H9 (cell line): ENCODE measurements around the gene GAR1. TPM values are rescaled to one million over a fixed set of nuclear protein-coding genes. Genes with fewer than 3 reads are reported as not detected.

ENCODE experiments used
- DNase-seq: peaks from one replicate; pipeline ENCODE4 v3.0.0-alpha.2; 2017
- H2AFZ ChIP-seq: one replicate; pipeline ENCODE4 v1.6.1; 2013; ENCODE audit warnings: mild to moderate bottlenecking, low read length, control low read depth, moderate library complexity
- H2AK5ac ChIP-seq: 2 replicates; pipeline ENCODE4 v1.6.1; 2013; ENCODE audit warnings: low read length, control low read depth, mixed read lengths; ENCODE audit not compliant: insufficient read length
- H2BK120ac ChIP-seq: one replicate; pipeline ENCODE4 v1.6.1; 2013; ENCODE audit warnings: low read depth, mild to moderate bottlenecking, low read length, control low read depth, inconsistent platforms; ENCODE audit not compliant: poor library complexity, severe bottlenecking
- H2BK12ac ChIP-seq: 2 replicates; pipeline ENCODE4 v1.6.1; 2013; ENCODE audit warnings: low read length, control low read depth, mixed read lengths, low read depth; ENCODE audit not compliant: insufficient read length
- H2BK15ac ChIP-seq: 2 replicates; pipeline ENCODE4 v1.6.1; 2013; ENCODE audit warnings: low read depth, low read length, control low read depth
- H2BK20ac ChIP-seq: one replicate; pipeline ENCODE4 v1.6.1; 2013; ENCODE audit warnings: low read depth, mild to moderate bottlenecking, low read length, control low read depth, inconsistent platforms; ENCODE audit not compliant: poor library complexity, severe bottlenecking
- H2BK5ac ChIP-seq: 2 replicates; pipeline ENCODE4 v1.6.1; 2013; ENCODE audit warnings: low read length, control low read depth, mixed read lengths; ENCODE audit not compliant: insufficient read length
- H3K14ac ChIP-seq: 2 replicates; pipeline ENCODE4 v1.6.1; 2013; ENCODE audit warnings: low read length, control low read depth; ENCODE audit not compliant: insufficient read depth
- H3K18ac ChIP-seq: 2 replicates; pipeline ENCODE4 v1.6.1; 2013; ENCODE audit warnings: low read depth, mild to moderate bottlenecking, mixed read lengths, low read length, control low read depth; ENCODE audit not compliant: insufficient read length
- H3K23ac ChIP-seq: 2 replicates; pipeline ENCODE4 v1.6.1; 2013; ENCODE audit warnings: low read length, control low read depth, mixed read lengths, low read depth; ENCODE audit not compliant: insufficient read length
- H3K23me2 ChIP-seq: 2 replicates; pipeline ENCODE4 v1.6.1; 2013; ENCODE audit warnings: low read depth, mild to moderate bottlenecking, mixed read lengths, low read length, control low read depth; ENCODE audit not compliant: insufficient read length, poor library complexity, severe bottlenecking
- H3K27ac ChIP-seq: 2 replicates; pipeline ENCODE4 v1.5.1; 2013; ENCODE audit warnings: low read length, control low read depth, mixed read lengths, low read depth; ENCODE audit not compliant: insufficient read length
- H3K27me3 ChIP-seq: 2 replicates; pipeline ENCODE4 v1.6.1; 2013; ENCODE audit warnings: low read length, control low read depth, inconsistent platforms; ENCODE audit not compliant: insufficient read depth
- H3K4ac ChIP-seq: 2 replicates; pipeline ENCODE4 v1.6.1; 2013; ENCODE audit warnings: low read depth, mild to moderate bottlenecking, control low read depth, inconsistent platforms, low read length, moderate library complexity
- H3K4me1 ChIP-seq: 2 replicates; pipeline ENCODE4 v1.6.1; 2013; ENCODE audit warnings: low read length, control low read depth, inconsistent platforms; ENCODE audit not compliant: insufficient read depth
- H3K4me2 ChIP-seq: 2 replicates; pipeline ENCODE4 v1.6.1; 2013; ENCODE audit warnings: low read length, control low read depth, mixed read lengths; ENCODE audit not compliant: insufficient read length, insufficient read depth
- H3K56ac ChIP-seq: 2 replicates; pipeline ENCODE4 v1.6.1; 2013; ENCODE audit warnings: low read depth, mild to moderate bottlenecking, mixed read lengths, low read length, control low read depth; ENCODE audit not compliant: insufficient read length
- H3K79me1 ChIP-seq: 2 replicates; pipeline ENCODE4 v1.6.1; 2013; ENCODE audit warnings: low read depth, mild to moderate bottlenecking, moderate library complexity, low read length, control low read depth, inconsistent platforms; ENCODE audit not compliant: insufficient read depth, poor library complexity, severe bottlenecking
- H3K79me2 ChIP-seq: 2 replicates; pipeline ENCODE4 v1.6.1; 2013; ENCODE audit warnings: low read length, control low read depth, inconsistent platforms; ENCODE audit not compliant: insufficient read depth
- H3K9ac ChIP-seq: 2 replicates; pipeline ENCODE4 v1.6.1; 2013; ENCODE audit warnings: low read length, control low read depth, mixed read lengths; ENCODE audit not compliant: insufficient read length; ENCODE audit errors: extremely low read depth
- H3K9me3 ChIP-seq: one replicate; pipeline ENCODE4 v1.6.1; 2013; ENCODE audit warnings: low read depth, low read length, inconsistent platforms; ENCODE audit not compliant: control insufficient read depth
- H3T11ph ChIP-seq: one replicate; pipeline ENCODE4 v1.6.1; 2013; ENCODE audit warnings: mild to moderate bottlenecking, low read length, control low read depth, inconsistent platforms
- H4K20me1 ChIP-seq: one replicate; pipeline ENCODE4 v1.6.1; 2013; ENCODE audit not compliant: control insufficient read depth, insufficient read length, insufficient read depth
- H4K5ac ChIP-seq: 2 replicates; pipeline ENCODE4 v1.6.1; 2013; ENCODE audit warnings: low read depth, mild to moderate bottlenecking, mixed read lengths, low read length, control low read depth; ENCODE audit not compliant: insufficient read length
- H4K8ac ChIP-seq: replicated peaks from 2 replicates; pipeline ENCODE4 v1.6.1; 2013; ENCODE audit warnings: low read length, control low read depth, mixed read lengths, low read depth; ENCODE audit not compliant: insufficient read length
- H4K91ac ChIP-seq: 2 replicates; pipeline ENCODE4 v1.6.1; 2013; ENCODE audit warnings: low read depth, mild to moderate bottlenecking, moderate library complexity, mixed read lengths, low read length, control low read depth; ENCODE audit not compliant: insufficient read length
- H3K27ac Mint-ChIP-seq, 3 experiments: 2 replicates in 2 of 3; 3 replicates in 1 of 3; pipeline ENCODE4 v1.8.0; 2020 to 2021; ENCODE audit warnings: mixed read lengths in 3 of 3, mild to moderate bottlenecking in 1 of 3, moderate library complexity in 1 of 3
- H3K27me3 Mint-ChIP-seq: 2 replicates; pipeline ENCODE4 v1.8.0; 2021; ENCODE audit warnings: low read depth, mild to moderate bottlenecking, moderate library complexity, mixed read lengths
- H3K36me3 Mint-ChIP-seq, 3 experiments: 2 replicates in 2 of 3; 3 replicates in 1 of 3; pipeline ENCODE4 v1.8.0; 2020 to 2021; ENCODE audit warnings: low read depth in 3 of 3, mixed read lengths in 3 of 3; ENCODE audit not compliant: insufficient read depth in 1 of 3
- H3K4me1 Mint-ChIP-seq, 2 experiments: 2 replicates each; pipeline ENCODE4 v1.8.0; 2020; ENCODE audit warnings: mixed read lengths in 2 of 2
- H3K4me3 Mint-ChIP-seq, 2 experiments: 2 replicates in 1 of 2; 3 replicates in 1 of 2; pipeline ENCODE4 v1.8.0; 2020 to 2021; ENCODE audit warnings: mild to moderate bottlenecking in 2 of 2, mixed read lengths in 2 of 2, moderate library complexity in 1 of 2
- H3K9me3 Mint-ChIP-seq, 2 experiments: 2 replicates in 1 of 2; 3 replicates in 1 of 2; pipeline ENCODE4 v1.8.0; 2020; ENCODE audit warnings: mild to moderate bottlenecking in 2 of 2, mixed read lengths in 2 of 2, moderate library complexity in 1 of 2
- CTCF ChIP-seq: fragments of 200-600 bp; sonication (generic); conservative IDR thresholded peaks from 3 replicates; pipeline ENCODE4 v1.8.0; 2021; ENCODE audit warnings: antibody characterized with exemption, mild to moderate bottlenecking
- WGBS: extraction: QIAGEN DNeasy Blood & Tissue Kit; methylation state at CpG from one replicate; pipeline ENCODE4 v1.1.7; 2013; ENCODE audit warnings: missing lambda C conversion rate, low lambda C conversion rate, mixed read lengths; ENCODE audit not compliant: insufficient read length; ENCODE audit errors: extremely low coverage; 5-methylcytosine and 5-hydroxymethylcytosine counted together
- total RNA-seq: library from RNA; stranded (reverse); gene quantifications from 2 replicates; pipeline ENCODE4 v1.2.1, GENCODE V29; 2021

Gene GAR1
- total RNA-seq, 1 experiment from 2014 or later, result 45.3 TPM

- H2BK5ac ChIP-seq, result no peak overlapping the region
- H3K27me3 Mint-ChIP-seq, result no peaks in the 10 kb centered on the region; the same call in 1 of the 2 replicates
- WGBS, result no CpG with 5 or more reads among the region's 1 CpG
- no peak overlapping the region for H4K8ac ChIP-seq
- H3K14ac ChIP-seq, result no peak overlapping the region
- H3T11ph ChIP-seq, result no peak overlapping the region
- no peaks in the 10 kb centered on the region for H3K4me1 ChIP-seq
- H2BK120ac ChIP-seq, result no peak overlapping the region
- no peak overlapping the region for H2BK20ac ChIP-seq
- no peak overlapping the region for H3K27ac ChIP-seq
- no peak overlapping the region for H3K4me3 Mint-ChIP-seq
- no peaks in the 10 kb centered on the region for H4K20me1 ChIP-seq
- no peaks in the 10 kb centered on the region for H3K79me2 ChIP-seq
- H4K91ac ChIP-seq, result no peak overlapping the region
- TF ChIP-seq CTCF, result no peak
- H3K27ac Mint-ChIP-seq, result no peak overlapping the region
- no peak overlapping the region for H2AFZ ChIP-seq
- DNase-seq, result no peak
- no peaks in the 10 kb centered on the region for H3K36me3 Mint-ChIP-seq
- no peaks in the 10 kb centered on the region for H3K79me1 ChIP-seq
- no peak overlapping the region for H3K18ac ChIP-seq
- H2BK12ac ChIP-seq, result no peak overlapping the region
- no peaks in the 10 kb centered on the region for H3K23me2 ChIP-seq
- H3K56ac ChIP-seq, result no peak overlapping the region
- H3K9me3 Mint-ChIP-seq, result peaks cover 0 to 2% of the 10 kb centered on the region in 2 experiments; a peak in 2 of 5 replicates
- no peaks in the 10 kb centered on the region for H3K9me3 ChIP-seq
- no peak overlapping the region for H2AK5ac ChIP-seq
- H3K4me2 ChIP-seq, result no peak overlapping the region
- H4K5ac ChIP-seq, result no peak overlapping the region
- H3K23ac ChIP-seq, result no peak overlapping the region
- H3K4me1 Mint-ChIP-seq, result no peaks in the 10 kb centered on the region
- H3K27me3 ChIP-seq, result no peaks in the 10 kb centered on the region
- no peak overlapping the region for H3K4ac ChIP-seq
- no peak overlapping the region for H3K9ac ChIP-seq
- no peak overlapping the region for H2BK15ac ChIP-seq
Observed at GRCh38 chr4:109786846-109787245, 28.7 kb upstream of the GAR1 start.
